CD4-positive, alpha-beta T cell treated with Interleukin-15 for 1 hour (primary cell): ENCODE data around the gene TEX12.
"Not testable (repeated sequence)": the region's sequence is repeated elsewhere in the genome, so short reads cannot be mapped to it uniquely, and the experiment has no call there.

Experiments used
- DNase-seq: peaks from one replicate; pipeline ENCODE4 v3.0.0-alpha.2; 2020

The TEX12 gene, protein sequence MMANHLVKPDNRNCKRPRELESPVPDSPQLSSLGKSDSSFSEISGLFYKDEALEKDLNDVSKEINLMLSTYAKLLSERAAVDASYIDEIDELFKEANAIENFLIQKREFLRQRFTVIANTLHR

DNA sequence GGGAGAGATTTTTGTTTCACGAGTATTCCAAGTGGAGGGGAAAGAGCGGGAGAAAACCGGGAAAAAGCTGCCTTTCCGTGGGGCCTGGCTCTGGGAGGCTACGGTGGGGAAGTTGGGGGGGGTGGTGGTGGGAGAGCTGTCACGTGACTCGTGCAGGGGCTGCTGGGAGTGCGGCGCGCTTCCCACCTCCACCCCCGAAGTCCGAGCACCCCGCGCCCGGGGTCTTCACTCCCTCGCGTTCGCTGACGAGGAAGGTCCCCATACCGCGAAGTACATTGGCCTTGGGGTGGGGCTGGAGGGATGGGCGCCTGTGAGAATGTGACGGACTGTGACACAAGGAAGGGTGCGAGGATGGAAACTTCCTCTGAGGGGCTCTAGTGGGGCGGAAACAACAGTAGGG is at the start of gene TEX12:
Gene TEX12 (plus strand): TSS at position 228 of the 400 bp plus-strand sequence. CDS start 1,897 bp downstream, outside the sequence.
- no peak for DNase-seq

GRCh38 chr11:112118176-112118575 is 49.0 kb upstream of the TEX12 start:
- DNase-seq = no peak

GRCh38 chr11:112121981-112122615 is 45.1 kb upstream of the TEX12 start:
- no peak for DNase-seq

- no peak for DNase-seq
Measured at GRCh38 chr11:112123129-112123528, 44.0 kb upstream of the TEX12 start.

- no peak for DNase-seq
Measured at GRCh38 chr11:112127056-112127455, 40.1 kb upstream of the TEX12 start.

GRCh38 chr11:112128483-112129121 is 38.6 kb upstream of the TEX12 start:
- DNase-seq = no peak

DNA sequence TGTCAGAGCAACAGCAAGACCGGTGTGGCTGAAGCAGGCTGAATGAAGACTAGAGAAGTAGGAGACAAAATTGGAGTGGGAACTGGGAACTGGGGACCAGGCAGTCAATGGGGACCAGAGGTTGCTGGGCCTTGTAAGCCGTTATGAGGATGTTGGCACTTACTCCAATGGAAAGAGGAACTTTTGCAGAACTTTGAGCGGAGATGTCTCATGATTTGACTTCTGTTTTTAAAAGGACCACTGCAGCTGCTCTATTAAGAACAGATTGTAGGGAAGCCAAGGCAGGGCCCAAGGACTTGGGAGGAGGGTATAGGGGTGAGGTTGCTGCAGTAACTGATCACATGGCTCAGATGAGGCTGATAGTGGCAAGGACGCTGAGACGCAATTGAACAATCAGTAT is 37.5 kb upstream of the TEX12 start:
- peak; percentile 31 for DNase-seq

GRCh38 chr11:112132737-112133136 is 34.4 kb upstream of the TEX12 start:
- no peak for DNase-seq

DNA sequence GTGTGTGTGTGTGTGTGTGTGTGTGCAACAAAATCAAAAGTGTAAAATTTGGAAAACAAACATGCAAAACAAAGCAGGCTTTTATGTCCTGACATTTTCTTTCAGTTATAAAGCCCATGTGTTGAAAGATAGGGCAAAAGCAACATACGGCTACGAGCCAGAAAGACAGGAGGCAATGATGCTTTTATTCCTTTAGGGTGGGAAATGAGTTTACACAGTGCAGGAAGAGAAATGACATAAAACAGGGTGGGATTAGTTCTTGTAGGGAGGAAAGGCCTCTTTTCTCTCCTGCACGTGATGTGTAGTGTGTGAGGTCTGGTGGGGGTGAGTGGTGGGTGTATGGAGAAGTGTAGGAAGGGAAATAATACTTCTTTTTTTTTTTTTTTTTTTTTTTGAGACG is 32.7 kb upstream of the TEX12 start:
- no peak for DNase-seq

GRCh38 chr11:112143597-112143996 is 23.6 kb upstream of the TEX12 start:
- DNase-seq = no peak

DNA sequence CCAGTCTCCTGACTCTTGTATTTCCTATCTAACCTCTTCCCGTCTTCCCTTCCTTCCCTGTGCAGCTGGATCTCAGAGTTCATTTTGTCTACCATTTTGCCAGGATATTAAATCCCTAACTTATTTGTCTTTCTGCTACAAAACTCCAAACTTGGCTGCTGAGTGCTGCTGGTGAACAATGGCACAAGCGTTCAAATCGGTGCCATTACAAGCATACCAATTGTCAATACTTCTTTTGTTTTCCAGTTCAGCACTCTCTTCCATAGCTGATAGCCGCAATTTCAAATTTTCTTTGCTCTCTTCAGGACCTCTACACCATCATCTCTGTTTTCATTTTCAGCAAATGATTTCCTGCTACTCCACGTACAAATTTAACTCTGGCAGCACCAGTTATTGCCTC is 16.7 kb upstream of the TEX12 start:
- no peak for DNase-seq

- DNase-seq = no peak
Measured at GRCh38 chr11:112156153-112156955, 10.8 kb upstream of the TEX12 start.

GRCh38 chr11:112156956-112157766 is 10.0 kb upstream of the TEX12 start:
- peak; percentile 26 for DNase-seq

- no peak for DNase-seq
Measured at GRCh38 chr11:112159098-112160065, 7.8 kb upstream of the TEX12 start.

DNA sequence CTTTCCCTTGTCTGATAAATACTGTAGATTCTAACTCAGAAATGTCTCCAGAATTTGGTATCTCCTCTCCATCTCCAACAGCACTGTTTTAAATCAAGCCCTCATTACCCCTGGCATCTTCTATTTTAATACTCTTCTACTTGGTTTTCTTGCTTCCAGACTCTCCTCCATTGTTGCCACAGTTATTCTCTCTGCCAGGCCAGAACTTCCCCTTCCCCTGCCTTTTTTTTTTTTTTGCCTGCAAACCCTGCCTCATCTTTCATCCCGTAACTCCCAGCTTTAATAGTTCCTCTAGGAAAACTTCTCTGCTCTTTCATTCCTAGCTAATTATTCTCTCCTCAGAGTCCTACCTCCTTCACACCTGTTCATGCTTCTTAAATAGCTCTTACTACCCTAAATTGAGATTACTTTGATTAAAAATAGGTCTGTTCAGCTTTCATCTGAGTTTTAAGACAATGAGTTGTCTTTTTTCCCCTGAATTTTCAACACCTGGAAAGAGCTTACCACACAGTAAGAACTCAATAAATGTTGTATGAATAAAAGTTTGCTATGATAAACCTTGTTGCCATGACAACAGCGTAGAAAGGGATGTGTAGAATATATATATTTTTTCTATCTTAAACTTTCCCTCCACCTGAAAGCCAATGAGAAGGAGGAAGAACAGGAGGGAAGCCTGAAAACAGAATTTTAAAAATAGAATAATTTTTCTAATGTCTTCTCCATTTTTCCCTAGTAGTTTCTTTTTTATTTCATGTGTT is 6.9 kb upstream of the TEX12 start:
- no peak for DNase-seq

DNA sequence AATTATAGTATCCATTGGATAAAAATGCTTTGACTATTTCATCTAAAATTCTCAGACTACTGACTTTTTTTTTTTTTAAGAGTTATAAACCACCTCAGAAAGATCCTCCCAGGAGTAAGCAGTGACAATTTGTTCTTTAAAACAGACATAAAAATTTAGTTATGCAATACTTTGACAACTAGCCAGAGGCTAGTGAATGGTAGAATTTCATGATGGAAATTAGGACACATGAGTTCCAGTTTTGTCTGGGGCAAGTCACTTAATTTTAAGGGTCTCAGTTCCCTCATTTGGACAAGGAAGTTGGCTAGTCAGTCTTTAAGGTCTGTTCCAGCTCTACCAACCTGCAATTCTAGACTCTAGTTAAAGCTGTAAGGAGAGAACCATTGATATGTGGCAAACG is 6.2 kb upstream of the TEX12 start:
- DNase-seq = no peak

GRCh38 chr11:112162200-112162599 is 5.0 kb upstream of the TEX12 start:
- not testable (repeated sequence) for DNase-seq

GRCh38 chr11:112162761-112163546 is 4.2 kb upstream of the TEX12 start:
- DNase-seq = no peak

GRCh38 chr11:112163875-112164685 is 3.1 kb upstream of the TEX12 start, which contains the start of gene IL18:
TSS of gene IL18 (minus strand) at chr11:112164094. CDS start at chr11:112155053, 9,041 bp downstream.
- peak; percentile 32 for DNase-seq
